HL-60 (cell line): ENCODE measurements around the gene SLC8A2.
A peak's percentile ranks its signal among the peaks of the same experiment; 100 is the strongest.
"Not testable (repeated sequence)": the region's sequence is repeated elsewhere in the genome, so short reads cannot be mapped to it uniquely, and the experiment has no call there.

ENCODE experiments used
- DNase-seq, 2 experiments: peaks; one replicate each; pipeline ENCODE4 v3.0.0-alpha.2; 2010 to 2020; ENCODE audit warnings: low read depth in 1 of 2, low spot score in 1 of 2
- H3K27ac ChIP-seq: fragments of 250-450 bp; sonication (Bioruptor Pico); replicated peaks from 2 replicates; pipeline ENCODE4 v1.5.1; 2020; ENCODE audit warnings: mild to moderate bottlenecking, moderate library complexity
- H3K27me3 ChIP-seq: fragments of 250-450 bp; sonication (Bioruptor Pico); 2 replicates; pipeline ENCODE4 v1.5.1; 2021; ENCODE audit warnings: mild to moderate bottlenecking, moderate library complexity; ENCODE audit not compliant: insufficient read depth, poor library complexity, severe bottlenecking
- H3K4me3 ChIP-seq: replicated peaks from 2 replicates; pipeline ENCODE4 v1.5.1; 2011; ENCODE audit warnings: mild to moderate bottlenecking, control low read depth, low read length; ENCODE audit not compliant: insufficient read depth
- GABPA ChIP-seq: IDR thresholded peaks from 2 replicates; pipeline ENCODE4 v1.6.1; 2012; ENCODE audit warnings: low read depth
- POLR2AphosphoS5 ChIP-seq: IDR thresholded peaks from 2 replicates; pipeline ENCODE4 v1.6.1; 2012; ENCODE audit warnings: low read depth
- REST ChIP-seq: IDR thresholded peaks from 2 replicates; pipeline ENCODE4 v1.6.1; 2012; ENCODE audit warnings: low read depth; ENCODE audit not compliant: insufficient replicate concordance
- SPI1 ChIP-seq: IDR thresholded peaks from 2 replicates; pipeline ENCODE4 v1.6.1; 2012; ENCODE audit warnings: low read depth, mild to moderate bottlenecking, borderline replicate concordance
- TF ChIP-seq, protein P1 (sequence below): IDR thresholded peaks from one replicate; pipeline ENCODE4 v1.5.1; 2011; ENCODE audit warnings: low read length, control low read depth, inconsistent platforms; ENCODE audit not compliant: insufficient read depth

SLC8A2 gene

DNA sequence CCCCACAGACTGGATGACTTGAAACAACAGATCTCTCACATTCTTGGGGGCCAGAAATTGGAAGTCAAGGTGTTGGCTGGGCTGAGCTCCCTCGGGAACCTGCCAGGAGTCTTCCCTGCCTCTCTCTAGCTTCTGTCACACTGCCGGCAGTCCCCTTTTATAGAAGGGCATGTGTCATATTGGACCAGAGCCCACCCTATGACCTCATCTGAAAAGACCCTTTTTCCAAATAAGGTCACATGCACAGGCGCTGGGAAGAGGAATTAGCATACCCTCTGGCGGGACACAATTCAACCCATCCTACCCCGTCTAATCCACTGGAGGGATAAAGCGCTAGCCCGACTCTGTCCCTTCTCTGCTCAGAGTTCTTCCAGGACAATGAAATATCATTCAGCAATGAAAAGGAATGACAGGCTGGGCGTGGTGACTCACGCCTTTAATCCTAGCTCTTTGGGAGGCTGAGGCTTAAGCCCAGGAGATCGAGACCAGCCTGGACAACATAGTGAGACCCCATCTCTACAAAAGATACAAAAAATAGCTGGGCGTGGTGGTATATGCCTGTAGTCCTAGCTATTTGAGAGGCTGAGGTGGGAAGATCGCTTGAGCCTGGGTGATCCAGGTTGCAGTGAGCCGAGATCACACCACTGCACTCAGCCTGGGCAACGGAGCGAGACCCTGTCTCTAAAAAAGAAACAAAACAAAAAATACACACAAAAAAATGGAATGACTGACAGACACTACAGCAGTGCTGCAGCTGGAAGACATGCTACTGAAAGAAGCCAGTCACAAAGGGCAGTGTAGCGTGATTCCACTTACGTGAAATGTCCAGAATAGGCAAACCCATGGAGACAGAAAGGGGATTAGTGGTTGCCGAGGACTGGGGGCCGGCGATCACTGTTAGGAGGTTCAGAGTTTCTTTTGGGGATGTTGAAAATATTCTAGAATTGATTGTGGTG, 80.9 kb downstream of the SLC8A2 start:
- Histone ChIP-seq H3K27me3 (peaks cover 2% of the 10 kb centered on the region), H3K4me3 (no peak overlapping the region), H3K27ac (no peak overlapping the region; the same call in 1 of the 2 replicates)
- DNase-seq, result no peak
- TF ChIP-seq, protein P1, sequence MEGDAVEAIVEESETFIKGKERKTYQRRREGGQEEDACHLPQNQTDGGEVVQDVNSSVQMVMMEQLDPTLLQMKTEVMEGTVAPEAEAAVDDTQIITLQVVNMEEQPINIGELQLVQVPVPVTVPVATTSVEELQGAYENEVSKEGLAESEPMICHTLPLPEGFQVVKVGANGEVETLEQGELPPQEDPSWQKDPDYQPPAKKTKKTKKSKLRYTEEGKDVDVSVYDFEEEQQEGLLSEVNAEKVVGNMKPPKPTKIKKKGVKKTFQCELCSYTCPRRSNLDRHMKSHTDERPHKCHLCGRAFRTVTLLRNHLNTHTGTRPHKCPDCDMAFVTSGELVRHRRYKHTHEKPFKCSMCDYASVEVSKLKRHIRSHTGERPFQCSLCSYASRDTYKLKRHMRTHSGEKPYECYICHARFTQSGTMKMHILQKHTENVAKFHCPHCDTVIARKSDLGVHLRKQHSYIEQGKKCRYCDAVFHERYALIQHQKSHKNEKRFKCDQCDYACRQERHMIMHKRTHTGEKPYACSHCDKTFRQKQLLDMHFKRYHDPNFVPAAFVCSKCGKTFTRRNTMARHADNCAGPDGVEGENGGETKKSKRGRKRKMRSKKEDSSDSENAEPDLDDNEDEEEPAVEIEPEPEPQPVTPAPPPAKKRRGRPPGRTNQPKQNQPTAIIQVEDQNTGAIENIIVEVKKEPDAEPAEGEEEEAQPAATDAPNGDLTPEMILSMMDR, result no peak
- TF ChIP-seq SPI1 (no peak), POLR2AphosphoS5 (no peak), GABPA (no peak), REST (no peak)

DNA sequence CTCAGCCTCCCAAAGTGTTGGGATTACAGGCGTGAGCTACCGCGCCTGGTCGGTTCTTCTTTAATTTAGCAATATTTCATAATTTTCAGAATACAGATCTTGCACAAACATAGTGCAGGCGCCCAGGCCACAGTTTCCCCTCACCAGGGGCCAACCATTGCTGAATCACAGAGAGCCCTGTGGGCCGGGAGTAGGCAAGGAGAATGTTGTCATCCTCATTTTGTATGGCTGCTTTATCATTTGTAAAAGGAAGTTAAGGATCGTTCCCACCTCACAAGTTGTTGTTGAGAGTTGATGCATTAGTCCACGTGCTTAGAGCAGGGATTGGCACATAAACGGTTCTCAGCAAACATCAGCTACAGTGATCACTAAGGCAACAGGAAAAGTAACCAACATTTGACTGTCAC, 82.5 kb downstream of the SLC8A2 start:
- H3K4me3 ChIP-seq, result no peak overlapping the region
- peak; percentile 94 to 97 for DNase-seq
- H3K27me3 ChIP-seq, result no peaks in the 10 kb centered on the region
- TF ChIP-seq, protein P1, result no peak
- TF ChIP-seq POLR2AphosphoS5 (peak; percentile 25; the same call in 1 of the 2 replicates), REST (no peak), GABPA (0 out of 2 replicates have a peak, but pooled peaks have one; percentile 13)
- H3K27ac ChIP-seq, result peak overlapping the region; percentile 74

- H3K4me3 ChIP-seq, H3K27me3 ChIP-seq: not testable (repeated sequence)
- peak in 1 of 2 experiments; percentile 86 for DNase-seq
- peak overlapping the region; percentile 62 for H3K27ac ChIP-seq
- TF ChIP-seq SPI1, result peak; percentile 13; the same call in 1 of the 2 replicates
Measured at GRCh38 chr19:47388721-47389120, 83.0 kb downstream of the SLC8A2 start.

- not testable (repeated sequence) for DNase-seq, H3K27me3 ChIP-seq, H3K27ac ChIP-seq, H3K4me3 ChIP-seq
Measured at GRCh38 chr19:47387623-47388022, 84.1 kb downstream of the SLC8A2 start.
